RWPE1 (cell line): ENCODE measurements around the gene KLHDC7A.

Source experiments
- CTCF ChIA-PET: fragments of 350-600 bp; sonication (Branson Sonifier 250); formaldehyde crosslinking; extraction: SDS; loops from one replicate; lab custom pipeline; 2021; lab: Yijun Ruan, JAX
- POLR2A ChIA-PET: fragments of 400-600 bp; formaldehyde crosslinking; extraction: SDS; loops from one replicate; lab custom pipeline; 2020; ENCODE audit warnings: antibody characterized with exemption; ENCODE audit not compliant: low non-redundant PET; lab: Yijun Ruan, JAX
- DNase-seq: peaks from one replicate; pipeline ENCODE4 v3.0.0; 2012; ENCODE audit warnings: low spot score
- H3K27ac ChIP-seq: fragments of 450-650 bp; 2 replicates; pipeline ENCODE4 v1.5.1; 2017
- TF ChIP-seq, protein P1 (sequence below): fragments of 450-650 bp; conservative IDR thresholded peaks from 2 replicates; pipeline ENCODE4 v1.5.1; 2017; ENCODE audit warnings: low read depth, mild to moderate bottlenecking

The KLHDC7A gene

GRCh38 chr1:18463063-18463462 lies 17.7 kb upstream of the KLHDC7A start:
- TF ChIP-seq, protein P1, sequence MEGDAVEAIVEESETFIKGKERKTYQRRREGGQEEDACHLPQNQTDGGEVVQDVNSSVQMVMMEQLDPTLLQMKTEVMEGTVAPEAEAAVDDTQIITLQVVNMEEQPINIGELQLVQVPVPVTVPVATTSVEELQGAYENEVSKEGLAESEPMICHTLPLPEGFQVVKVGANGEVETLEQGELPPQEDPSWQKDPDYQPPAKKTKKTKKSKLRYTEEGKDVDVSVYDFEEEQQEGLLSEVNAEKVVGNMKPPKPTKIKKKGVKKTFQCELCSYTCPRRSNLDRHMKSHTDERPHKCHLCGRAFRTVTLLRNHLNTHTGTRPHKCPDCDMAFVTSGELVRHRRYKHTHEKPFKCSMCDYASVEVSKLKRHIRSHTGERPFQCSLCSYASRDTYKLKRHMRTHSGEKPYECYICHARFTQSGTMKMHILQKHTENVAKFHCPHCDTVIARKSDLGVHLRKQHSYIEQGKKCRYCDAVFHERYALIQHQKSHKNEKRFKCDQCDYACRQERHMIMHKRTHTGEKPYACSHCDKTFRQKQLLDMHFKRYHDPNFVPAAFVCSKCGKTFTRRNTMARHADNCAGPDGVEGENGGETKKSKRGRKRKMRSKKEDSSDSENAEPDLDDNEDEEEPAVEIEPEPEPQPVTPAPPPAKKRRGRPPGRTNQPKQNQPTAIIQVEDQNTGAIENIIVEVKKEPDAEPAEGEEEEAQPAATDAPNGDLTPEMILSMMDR: no peak
- ChIA-PET CTCF (no interaction called here), POLR2A (no interaction called here)
- no peak overlapping the region for H3K27ac ChIP-seq
- no peak for DNase-seq

GRCh38 chr1:18463984-18464664 lies 16.6 kb upstream of the KLHDC7A start:
- no peak for DNase-seq
- ChIA-PET POLR2A (no interaction called here), CTCF (interaction anchor here (0.6 kb wide), 1 partner anchor 1240 kb away, joined by 7 read pairs; no protein-coding TSS in a partner anchor)
- TF ChIP-seq, protein P1: no peak
- no peak overlapping the region for H3K27ac ChIP-seq

DNA sequence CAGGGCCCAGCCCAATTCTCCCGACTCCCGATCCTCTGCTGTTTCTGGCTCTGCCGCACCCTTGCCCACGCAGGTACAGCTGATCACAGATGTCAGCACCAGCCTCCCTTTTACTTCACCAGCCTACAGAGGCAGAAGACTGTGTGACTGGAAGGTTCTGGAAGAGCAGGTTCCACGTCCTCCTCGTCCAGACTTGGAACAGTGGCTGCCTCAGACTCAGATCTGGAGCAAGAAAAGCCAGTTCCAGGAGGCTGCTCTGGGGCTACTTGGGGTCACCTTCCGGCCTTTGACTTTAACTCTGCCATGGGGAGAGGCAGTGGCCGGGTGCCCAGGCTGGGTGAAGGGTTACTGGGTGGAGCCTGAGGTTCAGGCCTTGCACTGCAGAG lies 16.1 kb upstream of the KLHDC7A start:
- TF ChIP-seq, protein P1: no peak
- DNase-seq: no peak
- no peak overlapping the region for H3K27ac ChIP-seq
- ChIA-PET POLR2A (no interaction called here), CTCF (no interaction called here)

DNA sequence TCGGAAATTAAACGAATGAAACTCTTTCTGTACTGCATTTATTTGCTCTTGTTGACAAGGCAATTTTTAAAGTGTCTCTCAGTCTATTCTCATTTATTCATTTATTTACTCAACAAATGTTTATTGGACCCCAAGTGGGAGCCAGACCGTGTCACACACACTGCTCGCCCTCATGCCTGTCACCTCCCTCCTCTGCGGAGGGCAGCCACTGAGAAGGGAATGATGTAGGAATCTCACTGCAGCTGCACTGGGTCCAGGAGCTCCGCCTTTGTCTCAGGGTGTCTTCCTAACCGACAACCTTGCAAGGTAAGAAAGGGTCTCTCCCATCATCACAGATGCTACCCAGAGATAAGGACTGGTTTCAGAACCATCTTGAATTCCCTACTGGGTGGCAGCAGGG lies 14.1 kb upstream of the KLHDC7A start:
- DNase-seq: no peak
- ChIA-PET POLR2A (no interaction called here), CTCF (interaction anchor here (0.6 kb wide), 1 partner anchor 13 kb away, joined by 4 read pairs; no protein-coding TSS in a partner anchor)
- TF ChIP-seq, protein P1: no peak
- no peak overlapping the region for H3K27ac ChIP-seq

GRCh38 chr1:18468570-18468969 lies 12.2 kb upstream of the KLHDC7A start:
- TF ChIP-seq, protein P1: no peak
- no peak overlapping the region for H3K27ac ChIP-seq
- DNase-seq: no peak
- POLR2A ChIA-PET: no interaction called here
- CTCF ChIA-PET: interaction anchor here (0.6 kb wide), 4 partner anchors 107 to 300 kb away, joined by 3 read pairs; no protein-coding TSS in a partner anchor

GRCh38 chr1:18469514-18469913 lies 11.2 kb upstream of the KLHDC7A start:
- TF ChIP-seq, protein P1: no peak
- CTCF ChIA-PET: no interaction called here
- DNase-seq: no peak
- no peak overlapping the region for H3K27ac ChIP-seq
- POLR2A ChIA-PET: no interaction called here
